IPS-18a (cell line): ENCODE results near the gene RAB31.

ENCODE experiments used
- H3K27ac ChIP-seq: one replicate; pipeline ENCODE4 v1.5.1; 2013; ENCODE audit warnings: low read length
- H3K27me3 ChIP-seq: one replicate; pipeline ENCODE4 v1.6.1; 2013; ENCODE audit warnings: mild to moderate bottlenecking, low read length; ENCODE audit not compliant: control insufficient read depth, insufficient read depth
- H3K36me3 ChIP-seq: one replicate; pipeline ENCODE4 v1.6.1; 2013; ENCODE audit warnings: low read depth, low read length; ENCODE audit not compliant: control insufficient read depth
- H3K4me1 ChIP-seq: one replicate; pipeline ENCODE4 v1.6.1; 2013; ENCODE audit warnings: low read depth, low read length; ENCODE audit not compliant: control insufficient read depth
- H3K4me3 ChIP-seq: one replicate; pipeline ENCODE4 v1.5.1; 2013; ENCODE audit warnings: low read length
- H3K9ac ChIP-seq: one replicate; pipeline ENCODE4 v1.6.1; 2013; ENCODE audit warnings: mild to moderate bottlenecking, low read length, moderate library complexity
- H3K9me3 ChIP-seq: one replicate; pipeline ENCODE4 v1.6.1; 2013; ENCODE audit warnings: low read depth, low read length; ENCODE audit not compliant: control insufficient read depth

The RAB31 gene

DNA sequence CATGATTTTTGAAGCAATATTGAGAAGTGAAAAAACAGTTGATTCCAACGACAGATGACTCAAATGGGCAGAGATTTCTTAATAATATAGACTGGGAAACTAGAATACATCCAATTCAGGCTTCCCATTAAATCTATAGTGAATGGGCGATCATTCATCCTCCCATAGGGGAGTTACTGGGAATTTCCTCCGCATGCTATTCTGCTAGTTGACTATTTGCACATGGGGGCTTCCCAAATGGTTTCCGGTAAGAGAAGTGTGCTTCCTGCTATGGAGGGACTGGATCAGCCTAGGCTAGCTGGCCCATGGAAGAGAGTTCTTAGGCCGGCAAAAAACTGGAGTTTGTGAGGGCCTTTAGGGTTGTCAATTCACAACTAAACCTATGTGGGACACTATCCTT lies 203.1 kb downstream of the RAB31 start:
- H3K27ac ChIP-seq, result no peak overlapping the region
- H3K4me3 ChIP-seq, result no peak overlapping the region
- no peaks in the 10 kb centered on the region for H3K9me3 ChIP-seq
- H3K36me3 ChIP-seq, result no peaks in the 10 kb centered on the region
- peaks cover 3% of the 10 kb centered on the region for H3K27me3 ChIP-seq
- H3K9ac ChIP-seq, result no peak overlapping the region
- peaks cover 8% of the 10 kb centered on the region for H3K4me1 ChIP-seq
